NCI-H2227 treated with DMSO at 0.1 percent for 48 hours (cell line): ENCODE results near the gene BICC1.
"Not testable (repeated sequence)": the region's sequence is repeated elsewhere in the genome, so short reads cannot be mapped to it uniquely, and the experiment has no call there.

Experiments used
- DNase-seq: peaks from one replicate; lab custom pipeline; 2025; lab: John Stamatoyannopoulos, UW

Gene BICC1

DNA sequence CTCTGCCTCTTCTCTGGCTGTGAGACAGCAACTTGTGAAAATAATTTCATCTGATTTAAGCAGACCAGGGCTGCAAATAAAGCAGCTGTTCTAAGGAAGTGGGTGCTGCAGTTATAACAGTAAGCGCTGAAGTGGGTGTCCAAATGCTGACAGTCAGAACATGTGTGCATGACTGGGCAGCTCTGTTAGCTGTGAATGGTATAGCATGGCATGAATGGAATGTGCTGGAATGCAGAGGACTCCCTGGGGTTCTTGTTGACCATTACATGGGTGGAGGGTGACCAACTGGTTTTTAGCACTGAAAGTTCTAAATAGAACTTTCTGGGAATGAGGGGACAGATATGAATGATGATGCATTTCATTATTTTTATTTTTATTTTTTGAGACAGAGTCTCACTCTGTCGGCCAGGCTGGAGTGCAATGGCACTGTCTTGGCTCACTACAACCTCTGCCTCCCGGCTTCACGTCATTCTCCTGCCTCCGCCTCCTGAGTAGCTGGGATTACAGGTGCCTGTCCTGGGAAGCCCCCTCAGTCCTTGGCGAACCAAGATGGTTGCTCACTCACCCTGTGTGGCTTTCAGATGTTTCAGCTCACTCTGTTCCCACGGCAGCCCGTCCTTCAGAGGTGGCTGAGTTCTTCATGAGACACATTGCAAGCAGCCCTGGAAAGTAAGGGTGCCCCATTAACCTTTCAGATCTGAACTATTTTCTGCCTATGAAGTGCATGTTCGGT, 344.0 kb downstream of the BICC1 start:
- DNase-seq = no peak

DNA sequence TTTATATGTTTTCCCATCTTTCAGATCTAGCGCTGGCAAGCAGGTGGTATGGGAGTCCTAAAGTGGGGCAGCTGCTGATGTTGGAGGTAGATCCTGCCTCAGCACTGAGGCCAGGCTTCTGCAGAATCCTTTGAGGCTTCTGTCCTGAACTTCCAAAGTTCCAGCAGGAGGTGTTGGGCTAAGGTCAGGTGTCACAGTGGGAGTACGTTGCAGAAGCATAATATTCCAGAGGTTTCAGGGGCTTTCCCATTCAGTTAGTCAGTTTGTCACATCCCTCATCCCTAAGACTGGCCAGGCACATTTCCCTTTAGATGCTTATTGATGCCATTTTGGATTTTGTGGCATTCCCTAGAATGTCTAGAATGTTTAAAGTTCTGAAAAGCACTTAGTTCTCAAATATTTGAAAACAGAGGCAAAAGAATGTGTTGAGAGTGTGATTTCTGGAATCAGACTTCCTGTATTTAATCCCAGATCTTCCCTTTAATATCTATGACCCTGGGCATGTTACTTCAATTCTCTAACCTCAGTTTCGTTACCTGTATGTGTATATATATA, 344.7 kb downstream of the BICC1 start:
- no peak for DNase-seq

DNA sequence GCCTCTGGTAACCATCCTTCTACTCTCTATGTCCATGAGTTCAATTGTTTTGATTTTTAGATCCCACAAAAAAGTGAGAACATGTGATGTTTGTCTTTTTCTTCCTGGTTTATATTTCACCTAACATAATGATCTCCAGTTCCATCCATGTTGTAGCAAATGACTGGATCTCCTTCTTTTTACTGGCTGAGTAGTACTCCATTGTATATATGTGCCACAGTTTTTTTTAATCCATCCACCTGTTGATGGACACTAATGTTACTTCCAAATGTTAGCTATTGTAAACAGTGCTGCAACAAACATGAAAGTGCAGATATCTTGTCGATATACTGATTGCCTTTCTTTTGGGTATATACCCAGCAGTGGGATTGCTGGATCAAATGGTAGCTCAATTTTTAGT, 345.5 kb downstream of the BICC1 start:
- not testable (repeated sequence) for DNase-seq

DNA sequence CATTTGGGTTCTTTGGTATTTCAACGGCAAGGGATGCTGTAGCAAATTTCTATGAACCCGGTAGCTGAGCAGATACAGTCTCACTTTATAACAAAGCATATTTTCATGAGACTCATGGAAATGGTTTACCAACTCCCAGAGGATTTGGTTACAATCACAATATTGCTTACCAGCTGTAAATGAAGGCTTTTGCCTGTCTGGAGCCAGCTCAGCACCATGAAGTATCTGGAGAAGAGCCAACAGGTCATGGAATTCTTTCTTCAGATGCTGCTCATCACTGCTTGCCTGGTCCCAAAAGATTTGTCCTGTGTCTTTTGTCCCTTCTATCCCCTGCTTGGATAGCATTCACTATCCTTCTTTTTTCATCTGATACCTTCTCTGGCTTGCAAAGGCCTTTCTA, 346.9 kb downstream of the BICC1 start:
- DNase-seq = no peak

DNA sequence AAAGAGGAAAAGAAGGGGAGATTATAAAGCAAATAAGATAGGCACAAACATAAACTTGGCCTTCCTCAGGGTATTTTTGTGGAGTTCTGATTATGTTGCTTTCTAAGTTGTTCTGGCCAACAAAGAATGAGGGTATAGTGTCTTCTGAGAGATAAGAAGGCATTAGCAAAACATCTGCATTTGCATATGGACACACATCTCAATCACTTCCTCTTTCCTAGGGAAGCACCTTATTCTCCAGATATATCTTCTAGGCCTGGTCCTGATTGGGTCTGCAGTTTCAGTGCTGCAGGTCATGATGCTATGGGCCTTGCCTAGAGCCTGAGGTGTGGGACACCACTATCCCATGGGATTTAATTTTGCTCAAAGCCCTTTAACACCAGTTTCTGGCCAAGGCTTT, 355.0 kb downstream of the BICC1 start:
- no peak for DNase-seq

DNA sequence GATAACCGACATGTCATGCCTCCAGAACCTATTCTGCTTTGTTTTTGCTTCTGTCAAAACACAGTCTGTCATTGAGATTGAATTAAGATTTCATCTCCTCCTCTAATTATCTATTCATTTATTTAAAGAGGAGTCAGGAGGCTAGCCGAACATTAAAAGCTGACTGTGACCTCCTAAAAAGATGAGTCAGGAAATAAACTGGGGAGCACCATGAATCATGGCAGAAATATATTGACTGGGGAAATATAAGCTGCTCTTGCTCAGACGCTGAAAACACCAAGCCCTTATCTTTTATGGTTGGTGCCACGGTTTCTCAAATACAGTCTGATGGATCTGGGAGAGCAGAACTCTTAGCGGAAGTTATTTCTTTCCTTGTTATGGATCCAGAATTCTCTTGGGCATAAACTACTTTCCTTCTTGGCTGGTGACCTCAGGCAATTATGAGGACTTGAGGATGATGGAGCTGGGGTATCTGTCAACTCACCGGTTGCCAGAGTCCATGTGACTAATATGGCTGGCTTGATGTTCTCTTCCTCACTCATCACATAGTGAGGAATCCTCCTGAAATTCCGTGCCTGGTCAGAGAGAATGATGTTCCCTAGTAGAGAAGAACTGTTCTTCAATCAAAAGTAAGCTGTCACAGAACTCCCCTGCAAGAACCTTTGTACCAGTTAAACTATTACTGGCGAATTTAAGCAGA, 356.2 kb downstream of the BICC1 start:
- no peak for DNase-seq

DNA sequence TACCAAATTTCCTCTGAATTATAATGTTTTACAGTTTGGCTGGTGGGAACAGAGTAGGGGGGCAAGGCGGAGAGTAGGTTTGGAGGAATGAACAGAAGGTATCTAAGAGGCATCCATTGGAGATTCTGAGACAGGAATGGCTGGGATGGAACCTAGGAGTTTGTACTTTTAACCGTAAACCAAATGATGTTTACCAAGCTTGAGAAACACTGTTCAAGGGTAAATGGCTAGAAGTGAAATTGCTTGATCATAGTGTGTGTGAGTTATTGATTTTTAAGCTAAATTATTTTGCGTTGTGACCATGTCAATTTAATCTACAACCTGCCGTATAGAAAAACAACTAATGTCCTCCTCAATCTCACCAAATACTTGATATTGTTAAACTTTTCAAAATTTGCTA, 357.4 kb downstream of the BICC1 start:
- DNase-seq = no peak

DNA sequence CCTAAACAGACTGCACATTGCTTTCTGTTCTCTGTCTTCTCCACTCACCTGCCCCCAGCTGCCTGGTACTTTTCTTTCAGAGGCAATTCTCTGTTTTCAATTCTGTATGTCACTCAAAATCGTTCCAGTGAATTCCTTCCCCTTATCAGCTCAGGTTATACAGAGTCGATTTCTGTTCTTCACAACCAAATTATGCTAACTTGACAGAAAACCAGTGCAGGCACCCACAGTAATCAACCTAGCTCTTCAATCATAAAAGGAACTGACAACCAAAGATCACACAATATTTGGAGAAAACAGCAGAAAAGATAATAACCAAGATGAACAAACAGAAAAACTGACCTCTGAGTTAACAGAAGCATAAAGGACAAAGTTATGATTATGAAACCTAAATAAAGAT, 360.5 kb downstream of the BICC1 start:
- DNase-seq = no peak
